Stimulated activated CD4-positive, alpha-beta T cell treated with anti-CD3 and anti-CD28 coated beads, Interleukin-2, amount 100 ng/mL, for 24 hours (primary cell): ENCODE results near the gene GNAI3.
"Not testable (repeated sequence)": the region's sequence is repeated elsewhere in the genome, so short reads cannot be mapped to it uniquely, and the experiment has no call there.

Experiments
- DNase-seq, 2 donors: peaks; one replicate each; pipeline ENCODE4 v3.0.0-alpha.2; 2020

GNAI3 gene

DNA sequence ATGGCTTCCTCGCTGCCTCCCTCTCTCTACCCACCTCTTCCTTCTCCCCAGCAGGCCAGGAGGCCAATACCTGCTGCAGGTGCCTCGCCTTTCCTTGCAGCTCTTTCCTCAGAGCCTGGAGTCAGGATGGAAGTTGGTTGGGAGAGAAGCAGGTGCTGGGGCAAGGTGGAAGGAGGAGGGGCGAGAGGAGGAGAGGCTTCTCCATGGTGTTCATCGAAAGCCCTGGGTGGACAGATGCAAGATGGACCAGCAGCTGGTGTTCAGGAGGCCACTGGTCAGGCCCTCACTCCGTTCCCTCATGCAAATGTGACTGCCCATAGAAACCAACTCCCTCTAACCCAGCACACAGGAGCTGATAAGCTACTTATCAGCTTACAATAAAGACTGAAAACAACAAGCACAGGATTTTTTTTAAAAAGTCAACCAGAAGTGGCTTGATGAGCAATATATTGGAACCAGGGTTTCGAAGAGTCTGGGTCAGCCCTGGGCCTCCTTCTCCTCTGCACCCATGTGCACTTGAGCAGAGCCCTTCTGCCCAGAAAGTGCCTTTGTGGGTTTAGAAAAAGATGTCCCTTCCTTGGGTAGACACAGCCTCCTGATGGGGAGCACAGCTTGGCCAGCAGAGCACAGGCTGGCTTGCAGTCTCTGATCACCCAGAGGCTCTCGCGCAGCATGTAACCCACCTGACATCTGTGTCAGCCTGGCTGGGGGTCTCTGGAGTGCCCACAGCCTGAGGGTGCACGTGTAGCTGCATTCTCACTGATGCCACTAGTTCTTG lies 90.8 kb downstream of the GNAI3 start:
- DNase-seq = no peak

DNA sequence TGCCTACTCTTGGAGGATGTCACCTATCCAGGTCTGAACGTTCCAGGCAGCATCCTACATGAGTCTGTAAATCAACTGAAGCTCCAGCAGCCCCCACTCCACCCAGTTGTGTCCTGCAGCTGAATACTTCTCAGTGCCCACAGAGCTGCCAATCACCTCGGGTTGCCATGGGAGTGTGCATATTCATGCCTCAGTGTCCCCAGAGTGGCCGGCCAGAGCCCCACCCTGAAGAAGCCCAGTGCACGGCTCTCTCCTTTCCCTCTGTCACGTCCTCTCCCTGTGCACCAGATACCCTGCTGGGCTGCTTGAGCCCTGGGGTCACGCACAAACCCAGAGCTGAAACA lies 91.4 kb downstream of the GNAI3 start:
- no peak for DNase-seq

DNA sequence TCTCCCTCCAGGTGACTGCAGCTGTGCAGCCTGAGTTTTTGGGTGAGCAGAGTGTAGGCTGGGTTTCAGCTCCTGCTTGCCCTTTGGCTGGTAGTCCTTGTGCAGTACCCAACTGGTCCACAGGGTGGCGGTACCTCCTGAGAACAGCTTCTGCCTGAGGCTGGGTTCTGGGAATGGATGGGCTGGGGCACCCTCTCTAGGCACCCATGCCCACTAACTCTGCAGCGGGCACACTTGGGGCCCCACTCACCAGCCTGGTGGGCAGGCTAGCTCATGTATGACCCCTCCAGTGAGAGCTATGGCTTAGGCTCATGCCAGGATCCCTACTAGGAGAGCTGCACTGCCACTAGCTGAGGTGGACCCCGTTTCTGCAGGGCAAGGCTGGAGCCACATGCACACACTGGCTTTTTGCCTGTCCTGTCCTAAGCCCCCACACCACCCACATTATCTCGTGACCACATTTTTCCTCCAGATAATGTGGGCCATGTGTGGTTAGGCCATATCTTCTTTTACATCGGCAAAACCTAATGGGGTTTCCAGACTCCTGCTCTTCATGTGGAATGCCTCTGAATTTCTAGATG lies 92.0 kb downstream of the GNAI3 start:
- peak; percentile 97 for DNase-seq

DNA sequence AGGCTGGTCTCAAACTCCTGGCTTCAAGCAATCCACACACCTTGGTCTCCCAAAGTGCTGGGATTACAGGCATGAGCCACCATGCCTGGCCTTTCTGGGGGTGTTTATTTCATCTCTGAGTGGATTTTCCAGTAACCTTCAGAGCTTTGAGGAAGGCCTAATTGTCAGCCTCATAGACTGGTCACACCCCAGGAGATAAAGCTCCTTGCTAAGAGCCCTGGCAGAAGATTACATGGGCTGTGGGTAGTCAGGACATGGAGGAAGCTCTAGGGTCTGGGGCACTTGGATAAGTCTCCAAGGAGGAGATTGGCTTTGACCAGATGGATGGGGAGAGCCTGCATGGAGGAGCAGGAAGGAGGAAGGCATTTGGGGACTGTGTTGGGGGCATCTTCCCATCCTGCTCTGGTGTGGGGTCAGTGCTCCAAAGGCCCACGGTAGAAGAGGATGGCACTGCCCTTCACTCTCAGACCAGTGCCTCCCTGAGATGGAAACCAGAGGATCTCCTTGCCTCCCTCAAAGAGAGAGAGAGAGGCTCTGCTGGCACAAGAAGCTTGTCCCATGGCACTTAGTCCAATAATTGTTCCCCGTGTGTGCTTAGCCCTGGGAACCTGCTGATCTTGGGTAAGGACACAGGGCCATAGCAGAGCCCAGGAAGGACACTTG lies 92.8 kb downstream of the GNAI3 start:
- DNase-seq = no peak

DNA sequence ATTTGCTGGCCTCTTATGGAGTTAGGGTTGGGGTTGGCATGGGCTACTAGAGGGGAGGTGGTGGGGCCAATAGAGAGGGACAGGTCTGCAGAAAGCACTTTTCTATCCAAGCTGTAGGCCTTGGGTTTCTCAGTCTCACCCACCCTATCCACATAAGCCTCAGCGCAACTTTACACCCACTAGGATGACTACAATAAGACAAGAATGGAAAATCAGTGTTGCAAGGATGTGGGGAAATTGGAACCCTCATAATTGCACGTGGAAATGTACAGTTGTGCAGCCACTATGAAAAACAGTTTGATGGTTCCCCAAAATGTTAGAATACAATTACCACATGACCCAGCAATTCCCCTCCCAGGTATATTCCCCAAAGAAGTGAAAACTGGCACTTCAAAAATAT lies 93.4 kb downstream of the GNAI3 start:
- no peak for DNase-seq

DNA sequence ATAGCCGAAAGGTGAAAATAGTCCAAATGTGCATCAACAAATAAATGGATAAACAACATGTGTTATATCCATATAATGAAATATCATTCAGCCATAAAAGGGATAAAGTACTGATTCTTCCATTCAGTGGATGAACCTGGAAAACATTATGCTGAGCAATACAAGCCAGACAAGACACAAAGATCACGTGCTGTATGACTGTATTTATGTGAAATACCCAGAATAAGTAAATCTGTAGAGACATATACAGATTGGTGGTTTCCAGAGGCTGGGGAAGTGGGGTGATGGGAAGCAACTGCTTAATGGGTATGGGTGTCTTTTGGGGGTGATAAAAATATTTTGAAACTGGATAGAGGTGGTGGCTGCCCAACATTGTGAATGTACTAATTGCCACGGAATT lies 94.2 kb downstream of the GNAI3 start:
- DNase-seq = no peak

DNA sequence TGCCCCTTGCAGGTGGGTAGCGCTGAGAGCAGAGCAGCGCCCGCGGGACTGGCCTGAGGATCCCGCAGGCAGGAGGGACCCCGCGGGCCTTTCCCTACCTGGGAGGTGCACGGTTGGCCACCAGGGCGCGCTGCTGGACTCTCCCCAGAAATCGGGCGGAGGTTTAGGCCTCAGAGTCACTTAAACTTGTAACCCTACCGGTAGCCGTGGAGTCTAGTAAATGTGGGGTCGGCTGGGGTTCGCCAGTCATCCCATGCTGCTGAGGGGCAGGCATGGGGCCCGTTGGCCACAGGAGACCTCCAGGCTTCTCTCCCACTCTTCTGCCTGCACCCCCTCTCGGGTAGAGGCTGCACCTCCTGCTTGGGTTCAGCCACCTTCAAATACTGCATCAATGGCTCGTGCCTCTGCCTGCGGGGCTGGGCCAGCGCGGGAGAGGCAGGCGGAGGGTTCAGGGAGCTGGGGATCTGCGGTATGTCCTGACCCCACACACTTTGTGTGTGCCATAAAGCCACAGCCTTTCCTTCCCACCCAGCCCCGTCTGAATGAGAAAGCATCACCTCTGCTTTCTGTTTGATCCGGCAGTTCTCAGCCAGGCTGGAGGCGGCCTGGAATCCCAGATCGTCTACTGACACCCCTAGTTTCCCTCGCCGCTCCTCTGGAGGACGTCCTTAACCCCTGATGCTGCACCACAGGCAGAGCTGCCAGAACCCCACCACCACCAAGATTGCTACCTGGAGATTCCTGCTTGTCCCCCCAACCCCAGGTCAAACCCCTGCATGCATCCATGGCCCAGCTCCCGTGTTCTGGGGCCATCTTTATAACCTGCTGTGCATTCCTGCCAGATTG lies 95.2 kb downstream of the GNAI3 start:
- peak; percentile 92 to 93 for DNase-seq

DNA sequence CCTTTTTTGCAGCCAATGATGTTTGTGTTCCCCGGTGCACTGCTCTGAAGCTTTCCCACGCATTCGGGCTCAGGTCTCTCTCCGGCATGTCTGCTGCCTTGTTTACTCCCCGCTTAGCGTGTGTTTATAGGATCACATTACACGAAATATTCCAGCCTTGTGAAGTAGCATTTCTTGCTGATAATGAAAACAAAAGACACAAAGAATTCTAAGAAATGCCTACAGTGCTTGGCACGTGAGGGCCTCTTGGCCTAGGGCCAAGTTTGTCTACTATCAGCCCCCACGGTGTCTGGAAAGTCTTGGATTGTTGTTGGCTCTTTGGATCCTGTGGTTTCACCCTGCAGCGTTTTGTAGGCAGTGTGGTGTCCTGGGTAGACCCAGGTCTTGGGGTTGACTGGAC lies 96.3 kb downstream of the GNAI3 start:
- no peak for DNase-seq

DNA sequence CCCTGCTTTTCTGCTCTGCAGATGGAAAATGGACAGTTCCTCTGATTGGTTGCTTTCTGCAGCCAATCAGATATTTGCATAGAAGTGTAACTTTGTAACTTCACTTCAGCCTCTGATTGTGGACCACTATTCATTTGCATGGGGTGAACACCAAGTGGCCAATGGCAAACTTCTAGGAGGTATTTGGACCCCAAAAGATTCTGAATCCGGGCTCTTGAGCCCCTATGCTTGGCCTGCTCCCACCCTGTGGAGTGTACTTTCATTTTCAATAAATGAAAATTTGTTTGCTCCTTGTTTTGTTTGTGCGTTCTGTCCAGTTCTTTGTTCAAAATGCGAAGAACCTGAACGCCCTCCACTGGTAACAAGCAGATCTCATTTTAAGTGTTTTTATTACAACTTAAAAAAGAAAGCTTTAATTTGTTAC lies 101.1 kb downstream of the GNAI3 start:
- DNase-seq = peak in 1 of 2 donors; percentile 1

DNA sequence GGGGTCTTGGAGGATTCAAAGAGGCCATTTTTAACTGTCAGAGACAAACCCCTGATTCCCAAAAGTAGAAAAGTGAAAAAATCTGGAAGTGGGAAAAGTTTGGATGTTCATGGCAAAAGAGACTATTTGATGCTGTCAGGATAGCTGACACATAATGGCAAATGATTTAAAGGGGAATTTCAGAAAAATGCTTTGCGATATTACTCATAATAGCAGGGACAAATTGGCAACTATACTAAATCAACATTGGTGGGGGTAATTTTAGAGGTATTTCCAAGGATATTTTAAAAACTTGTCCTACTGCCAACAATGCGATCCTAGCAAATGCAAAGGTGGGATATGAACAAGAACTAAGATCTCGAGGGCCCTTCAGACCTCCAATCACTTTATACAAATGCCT lies 102.2 kb downstream of the GNAI3 start:
- no peak for DNase-seq

DNA sequence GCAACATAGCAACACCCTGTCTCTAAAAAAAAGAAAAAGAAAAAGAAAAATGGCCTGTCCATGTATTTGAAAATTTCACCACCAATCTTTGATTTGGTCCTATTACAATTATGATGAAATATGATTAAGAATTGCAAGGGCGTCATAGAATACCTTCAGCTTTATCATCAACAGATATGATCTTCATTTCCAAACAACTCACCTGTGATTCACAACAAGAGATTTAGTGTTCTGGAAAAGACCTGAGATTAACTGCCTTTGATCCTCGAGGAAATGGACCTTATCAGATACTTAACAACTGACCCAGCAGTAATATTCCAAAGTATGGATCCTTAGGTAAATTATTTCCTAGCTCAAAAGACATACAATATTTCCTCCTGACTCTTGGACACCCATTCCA lies 104.0 kb downstream of the GNAI3 start:
- no peak for DNase-seq

DNA sequence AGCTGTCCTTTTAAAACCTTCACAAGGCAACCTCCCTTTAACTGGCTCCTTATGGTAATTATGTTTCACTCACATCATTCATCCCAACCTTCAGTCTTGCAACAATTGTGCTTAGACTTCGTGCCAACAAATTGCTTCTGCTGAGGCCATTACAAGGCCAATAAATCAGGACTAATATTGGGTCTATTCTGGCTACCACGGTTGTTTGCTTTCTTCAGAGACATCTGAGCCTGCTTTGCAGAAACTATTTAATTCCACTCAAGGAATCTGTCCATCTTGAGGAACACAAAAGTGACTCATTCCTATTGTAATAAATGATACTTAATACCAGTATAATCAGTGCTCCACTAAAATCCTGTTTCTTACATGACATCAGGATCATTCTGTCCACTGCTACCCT lies 104.9 kb downstream of the GNAI3 start:
- DNase-seq = no peak

DNA sequence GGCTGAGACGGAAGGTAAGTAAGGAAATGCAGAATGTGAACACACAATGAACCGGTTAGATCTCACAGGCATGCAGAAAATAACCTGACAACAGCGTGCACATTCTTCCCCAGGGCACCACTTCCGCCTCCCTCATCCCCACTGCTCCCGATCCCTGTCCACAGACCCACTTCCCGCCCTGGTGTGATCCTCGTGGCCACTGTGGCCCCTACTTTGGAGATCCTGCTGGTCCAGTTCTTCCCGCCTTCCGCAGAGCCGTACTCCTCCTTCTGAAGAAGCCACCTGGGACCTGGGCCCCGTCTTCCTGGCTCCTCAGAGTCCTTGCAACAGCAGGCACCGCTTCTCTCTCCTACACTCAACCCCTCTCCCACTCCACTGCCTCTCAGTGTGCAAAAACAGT lies 106.1 kb downstream of the GNAI3 start:
- no peak for DNase-seq

DNA sequence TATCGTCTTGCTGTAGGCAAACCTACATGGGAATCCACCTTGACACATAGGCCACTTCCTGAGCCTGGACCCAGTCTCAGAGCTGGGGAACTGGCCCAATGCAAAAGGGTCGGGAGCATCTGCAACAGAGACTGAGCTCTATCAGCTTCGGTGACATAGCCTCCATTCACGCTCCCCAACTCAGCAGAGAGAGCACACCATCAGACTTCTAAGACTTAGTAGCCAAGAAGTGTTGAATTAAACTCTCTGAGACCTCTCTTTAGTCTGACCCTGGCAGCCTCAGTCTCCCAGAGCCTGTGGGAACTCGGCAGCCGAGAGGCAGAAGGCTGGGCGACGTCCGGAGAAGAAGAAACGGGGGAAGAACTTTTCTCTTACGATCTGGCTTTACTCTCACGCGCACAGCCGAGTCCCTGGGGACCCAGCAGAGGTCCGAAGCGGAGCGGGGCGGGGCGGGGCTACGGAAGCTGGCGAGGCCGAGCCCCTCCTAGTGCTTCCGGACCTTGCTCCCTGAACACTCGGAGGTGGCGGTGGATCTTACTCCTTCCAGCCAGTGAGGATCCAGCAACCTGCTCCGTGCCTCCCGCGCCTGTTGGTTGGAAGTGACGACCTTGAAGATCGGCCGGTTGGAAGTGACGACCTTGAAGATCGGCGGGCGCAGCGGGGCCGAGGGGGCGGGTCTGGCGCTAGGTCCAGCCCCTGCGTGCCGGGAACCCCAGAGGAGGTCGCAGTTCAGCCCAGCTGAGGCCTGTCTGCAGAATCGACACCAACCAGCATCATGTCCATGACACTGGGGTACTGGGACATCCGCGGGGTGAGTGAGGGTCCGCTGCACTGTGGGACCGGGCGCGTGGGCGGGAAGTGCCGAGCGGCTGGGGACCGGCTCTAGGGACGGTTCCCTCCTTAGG lies 107.5 kb downstream of the GNAI3 start, which contains the start of gene GSTM4:
Gene GSTM4, plus strand, starts transcription at position 485 of the 905 bp plus-strand sequence. Its CDS starts 291 bp downstream, at position 776.
- peak; percentile 74 to 85 for DNase-seq

DNA sequence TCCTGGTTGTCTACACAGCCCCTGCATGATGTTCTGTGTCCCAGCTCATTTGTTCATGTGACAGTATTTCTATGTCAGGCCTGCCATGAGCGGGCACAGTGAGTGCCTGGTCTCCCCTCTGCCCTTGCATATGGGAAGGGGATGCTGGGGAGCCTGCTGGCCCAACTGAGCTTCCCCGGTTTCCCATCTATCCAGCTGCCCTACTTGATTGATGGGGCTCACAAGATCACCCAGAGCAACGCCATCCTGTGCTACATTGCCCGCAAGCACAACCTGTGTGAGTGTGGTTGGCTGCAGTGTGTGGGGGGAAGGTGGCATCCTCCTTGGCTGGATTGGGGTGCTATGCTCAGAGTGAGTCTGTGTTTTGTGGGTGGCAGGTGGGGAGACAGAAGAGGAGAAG lies 109.0 kb downstream of the GNAI3 start:
- DNase-seq = no peak

DNA sequence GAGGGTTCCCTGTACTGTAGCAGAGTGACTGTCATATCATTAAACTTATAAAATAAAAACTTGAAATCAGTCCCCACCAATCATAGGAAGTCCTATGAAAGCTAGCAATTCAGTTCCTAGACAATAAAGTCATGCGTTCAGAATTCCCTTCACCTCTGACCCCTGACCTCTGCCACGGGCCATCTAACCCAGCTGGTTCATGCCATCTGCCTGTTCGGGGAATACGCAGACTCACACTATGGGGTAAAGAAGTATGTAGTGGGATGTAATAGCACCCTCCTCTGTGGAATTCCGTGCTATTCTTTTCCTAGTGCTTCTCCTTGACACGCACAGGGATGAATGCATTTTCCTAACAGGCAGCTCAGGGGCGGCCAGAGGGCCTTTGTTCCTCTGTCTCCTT lies 109.6 kb downstream of the GNAI3 start:
- DNase-seq = no peak

DNA sequence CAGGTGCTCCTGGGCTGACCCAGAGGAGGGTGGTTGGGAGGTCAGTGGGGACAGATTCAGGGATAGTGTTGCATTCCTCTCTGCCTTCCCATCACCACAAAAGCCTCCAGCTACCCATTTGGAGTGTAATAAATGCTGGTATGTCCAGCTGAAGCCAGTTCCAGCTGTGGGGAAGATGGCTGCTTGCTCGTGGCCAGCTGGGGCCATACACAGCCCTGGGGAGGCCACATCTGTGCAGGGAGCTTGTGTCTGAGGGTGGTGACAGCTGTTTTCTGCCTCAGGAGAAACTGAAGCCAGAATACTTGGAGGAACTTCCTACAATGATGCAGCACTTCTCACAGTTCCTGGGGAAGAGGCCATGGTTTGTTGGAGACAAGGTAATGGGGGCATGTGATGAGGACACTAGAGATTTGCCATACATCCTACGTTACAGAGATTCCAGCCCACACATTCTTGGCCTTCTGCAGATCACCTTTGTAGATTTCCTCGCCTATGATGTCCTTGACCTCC lies 110.2 kb downstream of the GNAI3 start:
- DNase-seq = no peak

DNA sequence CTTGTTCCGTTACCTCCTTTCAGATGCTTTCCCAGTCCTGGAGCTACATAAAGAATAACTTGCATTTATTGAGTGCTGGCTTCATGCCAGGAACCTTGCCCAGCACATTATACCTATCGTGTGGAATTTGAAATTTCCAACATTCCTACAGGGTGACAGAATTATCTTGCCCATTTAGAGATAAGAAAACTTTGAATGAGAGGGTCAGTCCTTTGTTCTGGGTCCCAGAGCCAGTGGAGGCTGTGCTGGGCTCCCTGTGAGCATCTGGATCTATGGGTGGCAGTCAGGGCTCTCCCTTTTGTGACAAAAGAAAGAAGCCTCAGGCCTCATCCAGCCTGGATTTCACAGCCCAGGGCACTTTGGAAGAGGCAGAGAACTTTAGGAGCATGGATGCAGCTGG lies 110.7 kb downstream of the GNAI3 start:
- no peak for DNase-seq

DNA sequence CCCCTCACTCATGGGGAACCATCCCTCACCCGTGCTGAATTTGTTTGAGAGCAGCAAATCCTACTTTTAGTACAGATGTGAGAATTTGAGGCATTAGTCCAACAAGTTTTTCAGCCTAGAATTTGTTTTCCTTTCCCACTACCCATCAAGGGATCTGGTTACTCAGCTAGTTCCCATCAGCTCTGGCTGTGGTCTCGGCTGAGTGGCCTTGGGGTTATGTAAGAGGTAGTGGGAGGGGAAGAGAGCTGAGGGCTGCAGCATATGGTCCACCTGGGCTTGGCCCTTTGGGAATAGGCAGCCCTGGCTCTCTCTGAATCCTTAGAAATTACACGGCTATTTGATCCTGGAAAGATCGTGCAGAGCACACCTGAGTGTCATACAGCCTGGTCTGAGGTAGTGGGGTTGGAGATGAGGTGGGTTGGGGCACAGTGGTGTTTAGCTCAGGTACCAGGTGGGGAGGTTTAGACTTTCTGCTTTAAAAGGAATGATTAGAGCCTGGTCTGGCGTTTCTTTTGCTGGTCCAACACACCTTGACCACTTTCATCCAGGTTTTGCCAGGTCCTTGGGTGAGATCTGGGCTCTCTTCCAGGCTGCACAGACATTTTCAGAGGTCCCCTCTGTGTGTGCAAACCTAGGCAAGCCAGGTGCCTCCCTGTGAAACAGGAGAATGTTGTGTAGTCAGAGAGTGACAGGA lies 111.7 kb downstream of the GNAI3 start:
- DNase-seq = no peak

DNA sequence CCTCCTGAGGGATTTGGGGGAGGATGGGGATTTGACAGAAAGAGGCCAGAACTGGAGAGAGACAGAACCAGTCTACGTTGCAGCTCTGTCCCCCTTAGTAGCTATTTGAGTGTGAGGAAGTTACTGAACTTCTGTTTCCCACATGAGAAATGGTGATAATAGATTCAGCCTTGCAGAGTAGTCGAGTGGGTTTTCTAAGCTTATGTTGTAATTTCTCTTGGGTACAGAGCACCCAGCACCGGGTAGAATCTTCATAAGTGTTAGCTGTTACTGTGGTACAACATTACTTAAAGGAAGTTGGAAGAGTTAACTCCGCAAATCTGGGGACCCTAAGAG lies 112.2 kb downstream of the GNAI3 start:
- not testable (repeated sequence) for DNase-seq

DNA sequence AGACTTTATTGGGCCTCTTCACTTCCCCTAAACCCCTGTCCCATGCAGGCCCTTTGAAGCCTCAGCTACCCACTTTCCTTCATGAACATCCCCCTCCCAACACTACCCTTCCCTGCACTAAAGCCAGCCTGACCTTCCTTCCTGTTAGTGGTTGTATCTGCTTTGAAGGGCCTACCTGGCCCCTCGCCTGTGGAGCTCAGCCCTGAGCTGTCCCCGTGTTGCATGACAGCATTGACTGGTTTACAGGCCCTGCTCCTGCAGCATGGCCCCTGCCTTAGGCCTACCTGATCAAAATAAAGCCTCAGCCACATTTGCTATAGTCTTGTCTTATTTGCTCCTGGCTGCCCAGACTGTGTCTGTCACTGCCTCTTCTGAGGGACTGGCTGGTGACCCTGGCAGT lies 113.0 kb downstream of the GNAI3 start:
- DNase-seq = no peak

DNA sequence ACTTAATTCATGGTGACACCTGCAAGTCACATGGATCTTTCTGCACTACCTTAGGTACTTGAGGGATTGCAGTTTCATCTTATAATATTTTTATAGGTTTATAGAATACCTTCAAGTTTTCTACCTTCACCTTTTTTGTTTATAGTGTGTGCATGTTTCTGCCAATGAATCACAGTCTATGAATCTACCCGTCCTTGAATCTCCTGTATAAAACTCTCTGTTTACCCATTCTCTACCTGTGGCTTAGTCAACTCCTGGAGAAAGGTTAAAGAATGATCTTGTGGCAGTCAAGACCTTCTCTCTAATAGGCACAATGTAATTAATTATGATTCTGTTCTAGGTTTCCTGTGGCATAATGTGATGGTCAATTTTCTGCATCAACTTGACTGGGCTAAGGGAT lies 116.3 kb downstream of the GNAI3 start:
- no peak for DNase-seq
